Esophagus muscularis mucosa (tissue), 4 donors: ENCODE measurements around the gene NMT2. TPM values are rescaled to one million over a fixed set of nuclear protein-coding genes. Genes with fewer than 3 reads are reported as not detected.

Source experiments
- DNase-seq: peaks from one replicate; pipeline ENCODE4 v3.0.0-alpha.2; 2017; ENCODE audit errors: extremely low spot score
- H3K27ac ChIP-seq, 4 donors: fragments of 200-600 bp; sonication (generic); replicated peaks in 1 of 4; 1 replicate in 3 of 4; 2 replicates in 1 of 4; pipeline ENCODE4 v1.5.1; 2016 to 2019; ENCODE audit warnings: mild to moderate bottlenecking in 1 of 4
- H3K27me3 ChIP-seq, 4 donors: fragments of 200-600 bp; sonication (generic); one replicate each; pipeline versions ENCODE4 v1.5.1 to v1.6.0; 2016 to 2019
- H3K36me3 ChIP-seq, 4 donors: fragments of 200-600 bp; sonication (generic); one replicate each; pipeline ENCODE4 v1.5.1; 2016 to 2019
- H3K4me1 ChIP-seq, 4 donors: fragments of 200-600 bp; sonication (generic); one replicate each; pipeline ENCODE4 v1.5.1; 2016 to 2019
- H3K4me3 ChIP-seq, 4 donors: fragments of 200-600 bp; sonication (generic); 1 replicate in 2 of 4; 2 replicates in 2 of 4; pipeline ENCODE4 v1.5.1; 2016 to 2019; ENCODE audit warnings: mild to moderate bottlenecking in 4 of 4, moderate library complexity in 1 of 4
- H3K9me3 ChIP-seq, 4 donors: fragments of 200-600 bp; sonication (generic); 1 replicate in 3 of 4; 2 replicates in 1 of 4; pipeline ENCODE4 v1.5.1; 2016 to 2019
- CTCF ChIP-seq, 3 experiments: fragments of 200-600 bp in 2 of 3; fragments of 450-650 bp in 1 of 3; sonication (generic) in 2 of 3; IDR thresholded peaks; one replicate each; pipeline ENCODE4 v1.5.1; 2017 to 2019; ENCODE audit warnings: antibody characterized with exemption in 3 of 3, mild to moderate bottlenecking in 2 of 3, moderate library complexity in 1 of 3
- EP300 ChIP-seq: sonication (generic); formaldehyde crosslinking; IDR thresholded peaks from one replicate; pipeline ENCODE4 v1.6.1; 2017; ENCODE audit warnings: antibody characterized with exemption
- POLR2A ChIP-seq: fragments of 450-650 bp; IDR thresholded peaks from one replicate; pipeline ENCODE4 v1.6.1; 2017; ENCODE audit warnings: antibody characterized with exemption, moderate library complexity, mild to moderate bottlenecking, low read depth
- POLR2AphosphoS5 ChIP-seq, 2 donors: sonication (generic); formaldehyde crosslinking; IDR thresholded peaks; one replicate each; pipeline ENCODE4 v1.6.1; 2017; ENCODE audit warnings: antibody characterized with exemption in 2 of 2
- WGBS: methylation state at CpG from one replicate; pipeline ENCODE4 v1.1.5; 2018; 5-methylcytosine and 5-hydroxymethylcytosine counted together
- intact Hi-C: fragments of 100-400 bp; cut with DNase I; formaldehyde crosslinking; loops from one replicate; pipeline ENCODE4 v1.15.1; 2023
- total RNA-seq, 4 donors: library from RNA; depleted of rRNA; stranded (reverse); fragments of >200 nt; gene quantifications; one replicate each; pipeline versions ENCODE4 v1.1.0 to v1.2.1, GENCODE V29; 2016

The NMT2 gene
- total RNA-seq, 4 donors from 2014 or later, result 14.1 to 23.2 (median 16.0) TPM

- H3K27ac ChIP-seq, result no peak overlapping the region
- peaks cover 0 to 13% (median 2%) of the 10 kb centered on the region in 4 donors for H3K27me3 ChIP-seq
- intact Hi-C loops, result loop anchor here (10.0 kb wide), 1 partner anchor 217 kb away; the partner anchor contains the start of gene SUV39H2
- WGBS, result 85% methylated on average over 5 of the region's 5 CpGs
- H3K4me3 ChIP-seq, result no peak overlapping the region
- H3K4me1 ChIP-seq, result peaks cover 5 to 17% (median 15%) of the 10 kb centered on the region in 4 donors
- H3K9me3 ChIP-seq, result no peaks in the 10 kb centered on the region
- no peaks in the 10 kb centered on the region for H3K36me3 ChIP-seq
- no peak for DNase-seq
- no peak for TF ChIP-seq POLR2AphosphoS5 (IDR thresholded peaks at IDR 0.05)
- no peak for TF ChIP-seq EP300
- TF ChIP-seq POLR2A, result no peak
- TF ChIP-seq CTCF (IDR thresholded peaks at IDR 0.05), result no peak
Measured at GRCh38 chr10:15091418-15091817, 77.1 kb downstream of the NMT2 start.

GRCh38 chr10:15088428-15089261, 79.8 kb downstream of the NMT2 start, which contains the start of gene ACBD7:
TSS of gene ACBD7 (minus strand) at chr10:15088776. CDS start at chr10:15088728, 48 bp downstream.
- Histone ChIP-seq H3K4me3 (peak within 1 kb of the TSS; percentile 52 to 71 (median 60)), H3K4me1 (peaks cover 3 to 24% (median 19%) of the 10 kb centered on the region in 4 donors), H3K27ac (peak within 1 kb of the TSS in 1 of 4 donors; percentile 28), H3K36me3 (no peaks in the 10 kb centered on the region), H3K27me3 (peaks cover 0 to 13% (median 2%) of the 10 kb centered on the region in 4 donors), H3K9me3 (no peaks in the 10 kb centered on the region)
- TF ChIP-seq POLR2A (no peak), CTCF (IDR thresholded peaks at IDR 0.05) (peak; percentile 33 to 77 (median 48)), EP300 (no peak), POLR2AphosphoS5 (IDR thresholded peaks at IDR 0.05) (peak in 1 of 2 donors; percentile 67)
- intact Hi-C loops, result no loop called here
- WGBS, result 10% methylated on average over 33 of the region's 63 CpGs
- DNase-seq, result no peak

GRCh38 chr10:15084502-15084922, 84.0 kb downstream of the NMT2 start:
- WGBS, result 37% methylated on average over 7 of the region's 7 CpGs

GRCh38 chr10:15083674-15084501, 84.6 kb downstream of the NMT2 start:
- Histone ChIP-seq H3K9me3 (no peaks in the 10 kb centered on the region), H3K36me3 (no peaks in the 10 kb centered on the region), H3K4me1 (peaks cover 3 to 21% (median 16%) of the 10 kb centered on the region in 4 donors), H3K27ac (peak overlapping the region; percentile 21 to 58 (median 35)), H3K27me3 (no peaks in the 10 kb centered on the region), H3K4me3 (peak overlapping the region; percentile 49 to 54 (median 52))
- 79% methylated on average over 18 of the region's 18 CpGs for WGBS
- TF ChIP-seq POLR2A, result no peak
- TF ChIP-seq POLR2AphosphoS5 (IDR thresholded peaks at IDR 0.05), result no peak
- TF ChIP-seq CTCF (IDR thresholded peaks at IDR 0.05), result no peak
- no peak for TF ChIP-seq EP300
- no peak for DNase-seq
- intact Hi-C loops, result no loop called here

More at GRCh38 chr10:15084502-15084922, 84.0 kb downstream of the NMT2 start:
- intact Hi-C loops, result no loop called here
- TF ChIP-seq CTCF (IDR thresholded peaks at IDR 0.05) (peak in 1 of 3 experiments; percentile 5), POLR2AphosphoS5 (IDR thresholded peaks at IDR 0.05) (peak in 1 of 2 donors; percentile 47), POLR2A (no peak)
- Histone ChIP-seq H3K4me1 (peaks cover 3 to 24% (median 19%) of the 10 kb centered on the region in 4 donors), H3K27ac (peak overlapping the region; percentile 21 to 58 (median 35)), H3K4me3 (peak overlapping the region; percentile 49 to 54 (median 52)), H3K9me3 (no peaks in the 10 kb centered on the region), H3K27me3 (no peaks in the 10 kb centered on the region), H3K36me3 (no peaks in the 10 kb centered on the region)
- DNase-seq, result no peak
